K562 (cell line): Measurements from ENCODE around the gene TMA16. TPM values are rescaled to one million over a fixed set of nuclear protein-coding genes. Genes with fewer than 3 reads are reported as not detected.

Experiments
- BACH1 ChIP-seq: fragments of 200-800 bp; sonication (Bioruptor generic); IDR thresholded peaks from 2 replicates; pipeline ENCODE4 v1.6.1; 2016; ENCODE audit warnings: missing genetic modification characterization, missing compliant biosample characterization
- CBX1 ChIP-seq: sonication (generic); IDR thresholded peaks from 2 replicates; pipeline ENCODE4 v1.6.1; 2016; ENCODE audit warnings: antibody characterized with exemption, low read depth, mild to moderate bottlenecking
- CBX5 ChIP-seq: IDR thresholded peaks from 2 replicates; pipeline ENCODE4 v1.6.1; 2014; ENCODE audit warnings: low read depth, borderline replicate concordance
- CEBPB ChIP-seq: fragments of 450-650 bp; IDR thresholded peaks from 2 replicates; pipeline ENCODE4 v1.6.1; 2016; ENCODE audit warnings: missing genetic modification characterization, missing compliant biosample characterization
- EP400 ChIP-seq: fragments of 450-650 bp; IDR thresholded peaks from 2 replicates; pipeline ENCODE4 v1.6.1; 2017; ENCODE audit warnings: antibody characterized with exemption, mild to moderate bottlenecking, moderate library complexity
- GABPB1 ChIP-seq: sonication (generic); formaldehyde crosslinking; IDR thresholded peaks from 2 replicates; pipeline ENCODE4 v1.8.0; 2022; ENCODE audit warnings: mild to moderate bottlenecking, missing genetic modification reagents
- GTF2A2 ChIP-seq: IDR thresholded peaks from 2 replicates; pipeline ENCODE4 v1.6.1; 2016; ENCODE audit warnings: mild to moderate bottlenecking, missing genetic modification characterization, missing compliant biosample characterization
- MCM5 ChIP-seq: fragments of 450-650 bp; IDR thresholded peaks from 2 replicates; pipeline ENCODE4 v1.6.1; 2016; ENCODE audit warnings: low read depth
- MXI1 ChIP-seq: IDR thresholded peaks from 2 replicates; pipeline ENCODE4 v1.6.1; 2011; ENCODE audit warnings: low read depth, mild to moderate bottlenecking, improper control_type of control experiment, low read length
- NCOA6 ChIP-seq: fragments of 450-650 bp; IDR thresholded peaks from 2 replicates; pipeline ENCODE4 v1.6.1; 2017; ENCODE audit warnings: mild to moderate bottlenecking
- RBFOX2 ChIP-seq: fragments of 200-400 bp; formaldehyde crosslinking; IDR thresholded peaks from 2 replicates; pipeline ENCODE4 v1.6.1; 2017; ENCODE audit warnings: low read depth, mild to moderate bottlenecking, low read length, moderate library complexity
- SIRT6 ChIP-seq: IDR thresholded peaks from one replicate; pipeline ENCODE4 v1.6.1; 2012; ENCODE audit warnings: low read depth, mild to moderate bottlenecking, control low read depth, inconsistent platforms, low read length, moderate library complexity
- STAG1 ChIP-seq: sonication (generic); formaldehyde crosslinking; IDR thresholded peaks from 2 replicates; pipeline ENCODE4 v1.5.0; 2020; ENCODE audit warnings: missing genetic modification reagents, borderline replicate concordance
- TEAD4 ChIP-seq, 2 experiments: sonication (generic) in 1 of 2; formaldehyde crosslinking in 1 of 2; IDR thresholded peaks; 2 replicates each; pipeline versions ENCODE4 v1.6.1 to v1.8.0; 2012 to 2022; ENCODE audit warnings: borderline replicate concordance in 1 of 2, inconsistent platforms in 1 of 2, low read length in 1 of 2, mild to moderate bottlenecking in 1 of 2, missing genetic modification reagents in 1 of 2
- YBX1 ChIP-seq: fragments of 450-650 bp; IDR thresholded peaks from 2 replicates; pipeline ENCODE4 v1.7.1; 2016; ENCODE audit warnings: mild to moderate bottlenecking
- ZBTB7A ChIP-seq: IDR thresholded peaks from 2 replicates; pipeline ENCODE4 v1.6.1; 2011; ENCODE audit warnings: low read depth, mild to moderate bottlenecking, low read length, moderate library complexity, borderline replicate concordance; ENCODE audit not compliant: control insufficient read depth
- ZFPM2 ChIP-seq: fragments of 250-450 bp; sonication (Bioruptor Pico); IDR thresholded peaks from 2 replicates; pipeline ENCODE4 v1.5.1; 2022; ENCODE audit warnings: mild to moderate bottlenecking
- ZNF175 ChIP-seq: fragments of 200-800 bp; sonication (Bioruptor generic); IDR thresholded peaks from 2 replicates; pipeline ENCODE4 v1.6.1; 2016; ENCODE audit warnings: low read depth, mild to moderate bottlenecking, missing genetic modification characterization, missing compliant biosample characterization
- ZNF830 ChIP-seq: fragments of 250-450 bp; sonication (Bioruptor Pico); IDR thresholded peaks from 2 replicates; pipeline ENCODE4 v1.5.0; 2021; ENCODE audit warnings: mild to moderate bottlenecking
- polyA plus RNA-seq, 8 experiments: library from polyadenylated mRNA; depleted of rRNA in 4 of 8; stranded (reverse) in 5 of 8; unstranded in 3 of 8; fragments of >200 nt; fragmentation: Nextera tagmentation in 2 of 8; fragmentation: Illumina TruSeq in 1 of 8; extraction: Ambion mirVana in 2 of 8; extraction: Trizol in 1 of 8; gene quantifications; 2 replicates each; pipeline versions ENCODE4 v1.2.1 to v1.2.3, GENCODE V29; 2011 to 2014; ENCODE audit warnings: inconsistent platforms in 1 of 8, missing spikeins in 1 of 8
- total RNA-seq, 7 experiments: library from RNA; depleted of rRNA in 6 of 7; stranded (reverse); fragments of >200 nt in 6 of 7; fragmentation: Illumina TruSeq in 2 of 7; extraction: Trizol in 2 of 7; gene quantifications; 2 replicates each; pipeline versions ENCODE4 v1.2.1 to v1.2.3, GENCODE V29; 2011 to 2021; ENCODE audit warnings: low replicate concordance in 1 of 7
- TF ChIP-seq, protein P1 (sequence below), 2 experiments: IDR thresholded peaks; 2 replicates each; pipeline ENCODE4 v1.6.1; 2011; ENCODE audit warnings: borderline replicate concordance in 1 of 2, control low read depth in 1 of 2, low read depth in 1 of 2, low read length in 1 of 2, mild to moderate bottlenecking in 1 of 2, mixed read lengths in 1 of 2, moderate library complexity in 1 of 2; ENCODE audit not compliant: insufficient read depth in 1 of 2, insufficient read length in 1 of 2, poor library complexity in 1 of 2, severe bottlenecking in 1 of 2; ENCODE audit errors: extremely low read depth in 1 of 2
- TF ChIP-seq, protein P2 (sequence below): fragments of 450-650 bp; formaldehyde crosslinking; IDR thresholded peaks from 2 replicates; pipeline ENCODE4 v1.4.0; 2020; ENCODE audit warnings: mild to moderate bottlenecking, moderate library complexity
- TF ChIP-seq, protein P3 (sequence below), 2 experiments: fragments of 450-650 bp in 1 of 2; sonication (generic) in 1 of 2; formaldehyde crosslinking in 1 of 2; IDR thresholded peaks in 1 of 2; conservative IDR thresholded peaks in 1 of 2; 2 replicates each; pipeline versions ENCODE4 v1.6.1 to v1.8.1; 2016 to 2023; ENCODE audit warnings: mild to moderate bottlenecking in 2 of 2, moderate library complexity in 2 of 2, inconsistent platforms in 1 of 2, missing genetic modification reagents in 1 of 2
- TF ChIP-seq, protein P4 (sequence below): fragments of 450-650 bp; IDR thresholded peaks from one replicate; pipeline ENCODE4 v1.6.1; 2018; ENCODE audit warnings: mild to moderate bottlenecking, moderate library complexity; ENCODE audit not compliant: partially characterized antibody

Gene TMA16
- total and polyA plus RNA-seq, 9 of the 15 experiments (the other 6 are each of a cell fraction or from before 2014, with no cell fraction given), result 27.7 to 74.8 (median 66.6) TPM

DNA sequence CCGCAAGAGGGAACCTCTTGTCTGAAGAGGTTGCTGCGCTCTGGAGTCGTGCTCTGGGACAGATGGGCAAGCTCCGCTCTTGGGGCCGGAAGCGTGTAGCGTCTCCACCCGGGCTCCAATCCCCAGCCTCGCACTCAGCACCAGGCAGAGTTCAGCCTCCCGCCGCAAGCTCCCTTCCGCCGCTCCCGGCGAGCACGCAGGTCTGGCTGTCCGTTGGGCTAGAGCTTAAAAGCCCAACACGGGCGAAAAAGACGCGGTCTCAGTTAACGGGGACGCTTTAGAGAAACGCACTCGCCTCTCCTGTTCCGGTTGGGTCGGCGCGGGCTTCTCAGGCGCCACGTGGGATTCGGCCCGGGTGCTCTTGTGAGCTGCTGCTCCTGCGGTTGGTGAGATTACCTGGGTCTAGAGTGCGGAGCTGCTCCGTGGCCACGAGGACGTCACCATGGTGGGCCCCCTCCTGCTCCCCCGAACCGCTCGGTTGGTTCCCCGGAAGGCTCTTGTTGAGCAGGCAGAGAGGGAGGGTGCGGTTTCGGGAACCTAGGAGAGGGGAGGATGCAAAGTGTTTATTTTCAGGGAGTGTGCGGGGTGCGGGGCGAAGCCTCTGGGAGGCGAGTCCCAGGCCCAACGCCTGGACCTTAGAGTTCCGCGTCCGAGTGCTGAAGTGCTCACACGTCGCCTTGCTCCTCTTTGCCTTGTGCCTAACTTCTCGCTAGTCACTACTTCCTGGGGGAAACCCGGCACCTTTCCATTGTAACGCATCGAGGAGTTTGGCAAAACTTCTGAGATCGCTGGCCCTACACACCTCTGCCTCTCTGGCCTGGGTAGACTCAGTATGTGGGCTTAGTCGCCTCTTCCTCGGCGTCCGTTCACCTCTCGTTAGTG lies at the start of gene TMA16 (continued):
- TF ChIP-seq, protein P1, sequence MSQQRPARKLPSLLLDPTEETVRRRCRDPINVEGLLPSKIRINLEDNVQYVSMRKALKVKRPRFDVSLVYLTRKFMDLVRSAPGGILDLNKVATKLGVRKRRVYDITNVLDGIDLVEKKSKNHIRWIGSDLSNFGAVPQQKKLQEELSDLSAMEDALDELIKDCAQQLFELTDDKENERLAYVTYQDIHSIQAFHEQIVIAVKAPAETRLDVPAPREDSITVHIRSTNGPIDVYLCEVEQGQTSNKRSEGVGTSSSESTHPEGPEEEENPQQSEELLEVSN (IDR thresholded peaks at IDR 0.05; ENCODE audit: borderline replicate concordance in 1 of 2, extremely low read depth in 1 of 2, insufficient read depth in 1 of 2, insufficient read length in 1 of 2, low read depth in 1 of 2, low read length in 1 of 2, poor library complexity in 1 of 2, severe bottlenecking in 1 of 2), result peak; percentile 91 to 93
- TF ChIP-seq ZFPM2 (CRISPR knock-in tag) (no peak), GTF2A2 (tag) (peak; percentile 29; the same call in 1 of the 2 replicates), MXI1 (peak; percentile 80), MCM5 (no peak), NCOA6 (no peak), YBX1 (no peak), RBFOX2 (peak; percentile 98), ZBTB7A (peak; percentile 51; the same call in 1 of the 2 replicates), EP400 (peak; percentile 100), CBX5 (no peak; the same call in 1 of the 2 replicates), SIRT6 (no peak), STAG1 (CRISPR knock-in tag) (no peak), GABPB1 (peak; percentile 99), TEAD4 (IDR thresholded peaks at IDR 0.05; ENCODE audit: low read length) (0 out of 2 replicates have a peak, but pooled peaks have one; percentile 28), TEAD4 (CRISPR knock-in tag; IDR thresholded peaks at IDR 0.05; ENCODE audit: borderline replicate concordance) (no peak), CEBPB (tag) (no peak), CBX1 (peak; percentile 85), BACH1 (tag) (no peak), ZNF175 (CRISPR knock-in tag) (no peak), ZNF830 (CRISPR knock-in tag) (no peak)
- TF ChIP-seq, protein P2, sequence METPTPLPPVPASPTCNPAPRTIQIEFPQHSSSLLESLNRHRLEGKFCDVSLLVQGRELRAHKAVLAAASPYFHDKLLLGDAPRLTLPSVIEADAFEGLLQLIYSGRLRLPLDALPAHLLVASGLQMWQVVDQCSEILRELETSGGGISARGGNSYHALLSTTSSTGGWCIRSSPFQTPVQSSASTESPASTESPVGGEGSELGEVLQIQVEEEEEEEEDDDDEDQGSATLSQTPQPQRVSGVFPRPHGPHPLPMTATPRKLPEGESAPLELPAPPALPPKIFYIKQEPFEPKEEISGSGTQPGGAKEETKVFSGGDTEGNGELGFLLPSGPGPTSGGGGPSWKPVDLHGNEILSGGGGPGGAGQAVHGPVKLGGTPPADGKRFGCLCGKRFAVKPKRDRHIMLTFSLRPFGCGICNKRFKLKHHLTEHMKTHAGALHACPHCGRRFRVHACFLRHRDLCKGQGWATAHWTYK (CRISPR knock-in tag), result no peak
- TF ChIP-seq, protein P3, sequence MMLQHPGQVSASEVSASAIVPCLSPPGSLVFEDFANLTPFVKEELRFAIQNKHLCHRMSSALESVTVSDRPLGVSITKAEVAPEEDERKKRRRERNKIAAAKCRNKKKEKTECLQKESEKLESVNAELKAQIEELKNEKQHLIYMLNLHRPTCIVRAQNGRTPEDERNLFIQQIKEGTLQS (IDR thresholded peaks at IDR 0.05), result no peak
- TF ChIP-seq, protein P3 (CRISPR knock-in tag; conservative IDR thresholded peaks at IDR 0.05), result peak; percentile 69; the same call in 1 of the 2 replicates
- TF ChIP-seq, protein P4, sequence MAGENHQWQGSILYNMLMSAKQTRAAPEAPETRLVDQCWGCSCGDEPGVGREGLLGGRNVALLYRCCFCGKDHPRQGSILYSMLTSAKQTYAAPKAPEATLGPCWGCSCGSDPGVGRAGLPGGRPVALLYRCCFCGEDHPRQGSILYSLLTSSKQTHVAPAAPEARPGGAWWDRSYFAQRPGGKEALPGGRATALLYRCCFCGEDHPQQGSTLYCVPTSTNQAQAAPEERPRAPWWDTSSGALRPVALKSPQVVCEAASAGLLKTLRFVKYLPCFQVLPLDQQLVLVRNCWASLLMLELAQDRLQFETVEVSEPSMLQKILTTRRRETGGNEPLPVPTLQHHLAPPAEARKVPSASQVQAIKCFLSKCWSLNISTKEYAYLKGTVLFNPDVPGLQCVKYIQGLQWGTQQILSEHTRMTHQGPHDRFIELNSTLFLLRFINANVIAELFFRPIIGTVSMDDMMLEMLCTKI, result no peak
